ENCODE data around the gene MYRIP. TPM values are rescaled to one million over a fixed set of nuclear protein-coding genes. Genes with fewer than 3 reads are reported as not detected.

MYRIP gene
- total RNA-seq, 1 donor from 2014 or later = 12.7 TPM

DNA sequence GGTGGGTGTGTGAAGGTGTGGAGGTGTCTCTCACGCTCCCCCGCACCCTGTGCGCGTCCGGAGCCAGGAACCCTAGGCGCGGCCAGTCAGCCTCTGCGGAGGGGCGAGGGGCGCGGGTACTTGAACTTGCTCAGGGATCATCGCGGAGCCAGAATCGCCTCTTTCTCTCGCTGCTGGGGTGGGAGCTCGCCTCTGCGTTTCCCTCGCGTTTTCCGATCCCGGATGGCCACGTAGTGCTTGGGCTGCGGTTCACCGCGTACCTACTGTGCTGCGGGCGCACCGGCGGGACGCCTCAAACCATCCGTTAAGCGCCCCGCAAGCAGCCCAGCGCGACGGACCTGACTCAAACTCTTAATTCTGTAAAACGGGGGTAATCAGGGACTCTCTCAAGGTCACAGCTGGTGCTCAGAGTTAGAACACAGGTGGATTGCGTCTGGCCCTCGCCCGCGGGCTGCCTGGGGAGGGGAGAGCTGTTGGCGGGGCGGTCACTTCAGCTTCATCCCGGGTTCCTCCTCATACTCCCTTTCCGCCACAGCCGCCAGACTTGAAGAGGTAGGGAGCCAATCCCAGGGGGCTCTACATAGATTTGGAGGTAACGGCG lies 686 bp downstream of the MYRIP start:
- Histone ChIP-seq H3K27ac (no peak overlapping the region), H3K27me3 (peaks cover 19% of the 10 kb centered on the region)
- intact Hi-C loops (cut with DNase I) = no loop called here

DNA sequence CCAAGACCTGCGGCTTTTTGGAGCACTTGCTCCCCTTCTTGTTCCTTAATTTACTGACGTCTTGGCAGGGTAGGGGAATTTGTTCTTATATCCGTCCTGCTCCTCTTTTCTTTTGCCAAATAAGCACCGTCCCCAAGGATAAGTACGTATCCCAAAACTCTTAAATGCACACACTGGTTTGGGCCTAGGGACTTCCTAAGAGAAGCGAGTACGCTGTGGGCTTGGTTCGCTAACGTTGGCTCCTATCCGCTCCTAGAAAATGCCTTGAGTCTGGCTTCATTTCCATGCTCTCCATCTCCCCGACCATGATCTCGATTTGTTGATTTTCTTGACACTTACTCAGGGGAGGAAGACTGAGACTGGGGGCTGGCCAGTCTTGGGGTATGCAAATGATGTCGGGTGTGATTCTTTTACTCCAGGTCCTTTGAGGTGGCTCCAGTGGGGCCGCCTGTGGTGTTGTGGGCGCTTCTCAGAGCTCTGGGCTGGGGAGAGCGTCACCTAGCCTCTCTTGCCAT lies 1.3 kb downstream of the MYRIP start:
- intact Hi-C loops (cut with DNase I) = no loop called here
- TF ChIP-seq, protein P1, sequence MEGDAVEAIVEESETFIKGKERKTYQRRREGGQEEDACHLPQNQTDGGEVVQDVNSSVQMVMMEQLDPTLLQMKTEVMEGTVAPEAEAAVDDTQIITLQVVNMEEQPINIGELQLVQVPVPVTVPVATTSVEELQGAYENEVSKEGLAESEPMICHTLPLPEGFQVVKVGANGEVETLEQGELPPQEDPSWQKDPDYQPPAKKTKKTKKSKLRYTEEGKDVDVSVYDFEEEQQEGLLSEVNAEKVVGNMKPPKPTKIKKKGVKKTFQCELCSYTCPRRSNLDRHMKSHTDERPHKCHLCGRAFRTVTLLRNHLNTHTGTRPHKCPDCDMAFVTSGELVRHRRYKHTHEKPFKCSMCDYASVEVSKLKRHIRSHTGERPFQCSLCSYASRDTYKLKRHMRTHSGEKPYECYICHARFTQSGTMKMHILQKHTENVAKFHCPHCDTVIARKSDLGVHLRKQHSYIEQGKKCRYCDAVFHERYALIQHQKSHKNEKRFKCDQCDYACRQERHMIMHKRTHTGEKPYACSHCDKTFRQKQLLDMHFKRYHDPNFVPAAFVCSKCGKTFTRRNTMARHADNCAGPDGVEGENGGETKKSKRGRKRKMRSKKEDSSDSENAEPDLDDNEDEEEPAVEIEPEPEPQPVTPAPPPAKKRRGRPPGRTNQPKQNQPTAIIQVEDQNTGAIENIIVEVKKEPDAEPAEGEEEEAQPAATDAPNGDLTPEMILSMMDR (IDR thresholded peaks at IDR 0.05) = no peak
- no peaks in the 10 kb centered on the region for H3K9me3 ChIP-seq
- peaks cover 19% of the 10 kb centered on the region for H3K27me3 ChIP-seq
- no peak overlapping the region for H3K27ac ChIP-seq
- H3K4me1 ChIP-seq = peaks cover 4 to 8% of the 10 kb centered on the region in 2 donors
- no peaks in the 10 kb centered on the region for H3K36me3 ChIP-seq
- DNase-seq (ENCODE audit: low spot score in 2 of 2) = no peak
- H3K4me3 ChIP-seq = peak overlapping the region in 1 of 2 donors; percentile 76

More for the DNA sequence above, 686 bp downstream of the MYRIP start:
- no peak for DNase-seq (ENCODE audit: low spot score in 2 of 2)
- Histone ChIP-seq H3K36me3 (no peaks in the 10 kb centered on the region), H3K4me3 (peak overlapping the region; percentile 64 to 76), H3K9me3 (no peaks in the 10 kb centered on the region), H3K4me1 (peaks cover 4 to 8% of the 10 kb centered on the region in 2 donors)
- TF ChIP-seq, protein P1 (IDR thresholded peaks at IDR 0.05) = no peak

DNA sequence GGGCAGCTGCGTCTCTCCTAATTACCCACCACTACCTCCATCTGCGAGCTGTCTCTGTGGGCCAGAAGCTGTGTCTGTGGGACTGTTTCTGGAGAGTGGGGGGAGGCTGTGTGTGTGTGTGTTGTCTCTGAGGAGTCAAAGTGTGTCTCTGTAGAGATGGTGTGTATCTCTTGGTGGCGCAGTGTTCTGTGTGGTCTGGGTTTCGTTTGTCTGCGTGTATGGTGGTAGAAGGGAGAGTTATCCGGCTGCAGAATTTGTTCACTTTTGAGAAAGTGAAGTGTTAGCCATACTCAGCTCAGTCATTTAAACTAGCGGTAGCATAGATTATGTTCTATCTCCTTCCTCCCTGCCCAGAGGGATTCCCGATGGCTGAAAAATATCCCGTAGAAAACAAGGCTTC lies 2.2 kb downstream of the MYRIP start:
- peaks cover 19% of the 10 kb centered on the region for H3K27me3 ChIP-seq
- H3K9me3 ChIP-seq = no peaks in the 10 kb centered on the region
- no peak overlapping the region for H3K4me3 ChIP-seq
- H3K36me3 ChIP-seq = no peaks in the 10 kb centered on the region
- TF ChIP-seq, protein P1 (IDR thresholded peaks at IDR 0.05) = no peak
- H3K27ac ChIP-seq = no peak overlapping the region
- H3K4me1 ChIP-seq = peaks cover 4 to 8% of the 10 kb centered on the region in 2 donors
- DNase-seq (ENCODE audit: low spot score in 2 of 2) = no peak
- intact Hi-C loops (cut with DNase I) = no loop called here

DNA sequence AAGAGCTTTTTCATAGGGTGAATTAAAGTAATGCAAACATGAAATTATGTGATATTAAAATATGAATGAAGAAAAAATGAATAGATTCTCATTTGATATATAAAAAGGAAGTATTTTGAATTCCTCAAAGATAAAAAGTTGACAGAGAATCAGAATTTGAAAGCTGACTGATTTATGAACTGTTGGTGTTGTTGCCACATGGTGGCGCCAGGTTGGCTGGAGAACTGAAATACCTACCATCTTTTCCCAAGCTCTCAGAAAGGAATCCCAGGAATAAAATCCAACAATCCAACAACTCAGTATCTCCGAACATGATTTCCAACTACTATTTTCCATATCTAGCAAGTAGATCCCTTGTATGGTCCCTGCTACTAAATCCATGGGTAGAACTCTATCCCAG lies 3.1 kb downstream of the MYRIP start:
- no peak for DNase-seq (ENCODE audit: low spot score in 2 of 2)
- H3K9me3 ChIP-seq = no peaks in the 10 kb centered on the region
- TF ChIP-seq, protein P1 (IDR thresholded peaks at IDR 0.05) = no peak
- H3K36me3 ChIP-seq = no peaks in the 10 kb centered on the region
- intact Hi-C loops (cut with DNase I) = no loop called here
- H3K27ac ChIP-seq = no peak overlapping the region
- peaks cover 19% of the 10 kb centered on the region for H3K27me3 ChIP-seq
- H3K4me1 ChIP-seq = peaks cover 4 to 8% of the 10 kb centered on the region in 2 donors
- H3K4me3 ChIP-seq = no peak overlapping the region

DNA sequence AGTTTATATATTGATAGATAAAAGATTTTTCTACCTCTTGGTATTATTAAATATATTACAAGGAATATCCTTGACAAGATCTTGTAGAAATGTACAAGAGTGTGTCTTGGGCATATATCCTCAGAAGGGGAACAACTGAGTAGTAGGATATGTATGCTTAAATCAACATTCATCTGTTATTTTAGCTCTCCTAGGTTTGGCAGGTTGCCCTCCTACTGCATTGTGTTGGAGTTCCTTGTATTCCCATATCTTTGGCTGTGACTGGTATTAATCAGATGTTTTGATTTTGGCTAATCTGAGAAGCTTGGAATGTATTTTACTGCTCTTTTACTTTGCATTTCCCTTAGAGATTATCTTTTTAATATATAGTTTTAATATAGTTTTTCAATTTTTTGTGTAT lies 4.6 kb downstream of the MYRIP start:
- Histone ChIP-seq H3K4me1 (peaks cover 4 to 8% of the 10 kb centered on the region in 2 donors), H3K27ac (no peak overlapping the region), H3K9me3 (no peaks in the 10 kb centered on the region), H3K36me3 (no peaks in the 10 kb centered on the region), H3K4me3 (no peak overlapping the region), H3K27me3 (peaks cover 19% of the 10 kb centered on the region)
- intact Hi-C loops (cut with DNase I) = no loop called here
- no peak for DNase-seq (ENCODE audit: low spot score in 2 of 2)
- TF ChIP-seq, protein P1 (IDR thresholded peaks at IDR 0.05) = no peak

Measured in ascending aorta (tissue), 2 donors.